Activated T-helper 9 cell treated with anti-CD3 and anti-CD28 coated beads, Interleukin-2, amount 50 U/mL, for 16 hours (primary cell): ENCODE data around the gene SERTAD1.

Source experiments
- DNase-seq: peaks from one replicate; pipeline ENCODE4 v3.0.0-alpha.2; 2020; ENCODE audit warnings: low read depth

SERTAD1 gene

GRCh38 chr19:40400559-40400958 lies 25.2 kb downstream of the SERTAD1 start:
- DNase-seq: no peak

- peak; percentile 40 for DNase-seq
Measured at GRCh38 chr19:40398417-40399131, 27.2 kb downstream of the SERTAD1 start.

DNA sequence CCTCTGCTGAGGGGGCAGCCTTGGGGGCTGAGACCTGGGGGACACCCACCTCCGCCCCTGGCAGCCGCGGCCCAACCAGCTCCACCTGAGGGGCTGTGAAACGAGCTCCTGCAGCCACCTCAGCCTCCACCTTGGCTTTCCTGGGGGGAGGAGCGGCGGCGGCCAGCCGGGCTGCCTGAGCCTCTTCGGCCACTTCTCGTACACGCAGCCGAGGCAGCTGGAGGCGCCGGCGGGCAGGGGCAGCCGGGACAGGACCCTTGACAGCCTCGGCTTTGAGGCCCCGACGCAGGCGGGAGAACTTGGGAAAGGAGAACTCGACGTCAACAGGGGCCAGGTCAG lies 28.3 kb downstream of the SERTAD1 start:
- DNase-seq: no peak

GRCh38 chr19:40396886-40397567 lies 28.8 kb downstream of the SERTAD1 start:
- DNase-seq: no peak

DNA sequence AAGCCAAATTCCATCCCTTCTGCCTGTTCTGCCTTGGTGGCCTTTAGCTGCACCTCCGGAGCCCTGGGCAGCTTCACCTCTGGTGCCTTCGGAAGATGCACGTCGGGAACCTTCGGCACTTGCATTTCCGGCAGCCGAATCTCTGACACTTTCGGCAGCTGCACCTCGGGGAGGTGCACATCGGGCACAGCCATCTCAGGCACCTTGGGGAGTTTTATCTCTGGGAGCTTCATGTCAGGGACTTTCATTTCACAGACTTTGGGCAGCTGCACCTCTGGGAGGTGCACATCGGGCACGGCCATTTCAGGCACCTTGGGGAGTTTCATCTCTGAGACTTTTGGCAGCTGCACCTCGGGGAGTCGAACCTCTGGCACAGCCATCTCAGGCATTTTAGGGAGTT lies 29.8 kb downstream of the SERTAD1 start:
- DNase-seq: no peak

DNA sequence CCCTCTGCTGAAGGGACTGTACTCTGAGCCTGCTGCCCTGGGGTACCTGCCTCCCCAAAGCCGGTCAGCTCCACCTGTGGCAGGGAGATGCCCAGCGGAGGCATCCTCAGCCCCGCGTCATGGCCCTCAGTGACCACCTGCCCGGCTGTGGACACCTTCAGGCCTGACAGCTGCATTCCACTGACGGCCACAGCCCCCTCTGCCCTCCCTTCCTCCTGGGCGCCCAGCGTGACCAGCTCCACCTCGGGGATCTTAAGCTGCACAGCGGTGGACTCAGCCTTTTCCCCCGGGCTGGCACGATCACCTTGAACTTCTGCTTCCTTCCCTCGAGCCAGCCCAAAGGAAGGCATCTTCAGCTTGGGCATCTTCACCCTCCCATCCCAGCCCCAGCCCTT lies 31.0 kb downstream of the SERTAD1 start:
- DNase-seq: no peak

DNA sequence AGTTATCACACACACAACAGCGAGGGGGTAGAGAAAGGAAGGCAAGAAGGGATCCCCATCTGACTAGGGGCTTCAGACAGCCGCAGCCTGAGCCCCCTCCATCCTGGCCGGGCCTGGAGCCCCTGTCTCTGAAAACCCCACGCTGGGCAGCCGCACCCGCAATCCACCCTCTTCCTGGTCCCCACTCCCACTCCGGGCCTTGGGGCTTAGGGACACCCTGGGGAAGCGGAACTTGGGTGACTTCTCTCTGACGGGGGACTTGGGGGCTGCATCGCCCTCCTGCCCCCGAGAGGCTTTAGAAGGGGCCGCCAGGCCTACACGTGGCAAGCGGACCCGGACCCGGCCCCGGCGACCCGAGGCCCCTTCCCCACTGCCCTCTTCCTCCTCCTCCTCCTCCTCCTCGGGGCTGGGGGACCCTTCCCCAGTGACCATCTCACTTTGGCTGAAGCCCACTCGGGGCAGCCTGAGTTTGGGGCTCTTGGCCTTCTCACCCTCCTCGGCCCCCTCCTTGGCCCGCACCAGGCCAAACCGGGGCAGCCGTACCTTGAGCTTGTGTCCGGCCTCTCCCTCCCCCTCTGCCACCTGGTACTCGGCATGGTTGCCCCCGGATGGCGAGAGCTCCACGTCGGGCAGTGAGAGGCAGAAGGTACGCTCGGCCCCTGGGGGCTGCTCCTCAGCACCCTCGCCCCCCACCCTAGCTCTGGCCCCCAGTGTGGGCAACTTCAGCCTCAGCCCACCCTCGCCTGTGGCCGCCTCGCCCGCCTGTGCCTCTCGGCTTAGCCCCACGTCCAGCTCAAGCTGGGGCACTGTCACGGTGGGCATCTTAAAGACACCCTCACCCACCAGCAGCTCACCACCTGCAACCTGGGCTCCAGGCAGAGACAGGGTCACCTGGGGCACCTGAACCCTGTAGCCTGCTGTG lies 31.6 kb downstream of the SERTAD1 start:
- DNase-seq: no peak

DNA sequence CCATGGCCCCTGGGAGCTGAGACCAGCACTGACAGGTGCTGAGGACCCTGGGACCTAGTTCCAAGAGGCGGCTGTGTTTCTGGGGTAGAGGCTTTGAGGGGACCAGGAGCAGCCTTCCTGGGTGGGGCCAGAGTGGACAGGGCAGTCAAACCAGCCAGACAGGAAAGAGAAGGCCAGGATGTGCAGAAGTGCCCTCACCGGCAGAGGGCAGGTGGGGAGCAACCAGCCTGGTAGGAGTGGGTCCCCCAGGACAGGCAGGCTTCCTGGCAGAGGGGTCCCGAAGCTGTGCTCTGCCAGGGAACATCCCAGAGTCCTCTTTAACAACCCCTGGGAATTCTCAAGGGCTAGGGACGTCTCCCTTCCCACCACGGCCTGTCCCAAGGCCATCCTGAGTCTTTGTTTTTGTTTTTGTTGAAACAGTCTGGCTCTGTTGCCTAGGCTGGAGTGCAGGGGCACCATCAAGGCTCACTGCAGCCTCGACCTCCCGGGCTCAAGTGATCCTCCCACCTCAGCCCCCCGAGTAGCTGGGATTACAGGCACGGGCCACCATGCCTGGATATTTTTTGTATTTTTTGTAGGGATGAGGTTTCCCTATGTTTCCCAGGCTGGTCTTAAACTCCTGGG lies 32.8 kb downstream of the SERTAD1 start:
- DNase-seq: no peak

DNA sequence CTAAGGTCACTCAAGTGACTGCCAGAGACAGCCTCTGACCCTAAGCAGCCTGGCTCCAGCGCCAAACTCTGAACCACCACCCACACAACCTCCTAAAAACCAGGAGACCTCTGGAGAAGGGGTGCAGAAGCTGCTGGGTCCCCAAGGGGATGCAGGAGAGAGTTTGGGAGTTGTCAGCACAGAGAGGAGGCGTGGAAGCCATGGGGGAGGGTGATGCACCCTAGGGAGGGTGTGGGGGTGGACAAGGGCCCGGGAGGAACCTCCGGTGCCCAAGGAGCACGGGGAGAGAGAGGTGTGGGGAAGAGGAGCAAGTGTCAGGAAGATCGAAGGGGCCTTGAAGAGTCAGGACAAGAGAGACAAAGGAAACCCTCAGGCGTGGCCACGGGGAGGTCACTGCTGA lies 33.7 kb downstream of the SERTAD1 start:
- DNase-seq: no peak

DNA sequence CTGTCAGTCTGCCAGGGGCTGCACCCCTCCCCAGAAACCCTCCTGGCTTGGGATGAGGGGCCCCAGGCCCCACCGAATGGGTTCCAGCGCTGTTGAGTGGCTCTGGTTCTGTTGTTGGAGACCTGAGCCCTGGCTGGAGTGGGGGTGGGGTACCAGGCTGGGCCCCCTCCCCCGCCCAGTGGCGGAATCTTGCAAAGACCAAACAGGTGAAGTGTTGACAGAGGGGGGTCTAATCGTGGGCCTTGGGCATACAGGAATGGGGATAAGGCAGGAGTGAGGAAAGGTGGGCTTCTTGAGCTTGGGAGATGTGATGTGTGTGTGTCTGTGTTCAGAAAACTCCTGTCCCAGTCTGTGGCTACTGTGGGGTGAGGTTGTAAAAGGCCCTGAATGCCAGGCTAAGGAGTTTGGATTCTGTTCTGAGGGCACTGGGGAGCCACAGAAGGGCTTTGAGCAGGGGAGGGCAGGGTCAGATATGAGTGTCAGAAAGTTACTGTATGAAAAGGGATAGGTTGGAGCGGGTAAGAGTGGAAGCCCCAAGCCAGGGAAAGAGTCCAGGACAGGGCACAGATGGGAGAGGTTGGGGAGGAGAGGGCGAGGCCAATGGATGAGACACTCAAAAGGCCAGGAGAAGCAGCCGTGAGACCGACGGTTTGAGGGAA lies 35.6 kb downstream of the SERTAD1 start, which contains the start of gene HIPK4:
Gene HIPK4, minus strand, starts transcription at position 98 of the 659 bp plus-strand sequence. CDS start 279 bp downstream, outside the sequence.
- DNase-seq: no peak

DNA sequence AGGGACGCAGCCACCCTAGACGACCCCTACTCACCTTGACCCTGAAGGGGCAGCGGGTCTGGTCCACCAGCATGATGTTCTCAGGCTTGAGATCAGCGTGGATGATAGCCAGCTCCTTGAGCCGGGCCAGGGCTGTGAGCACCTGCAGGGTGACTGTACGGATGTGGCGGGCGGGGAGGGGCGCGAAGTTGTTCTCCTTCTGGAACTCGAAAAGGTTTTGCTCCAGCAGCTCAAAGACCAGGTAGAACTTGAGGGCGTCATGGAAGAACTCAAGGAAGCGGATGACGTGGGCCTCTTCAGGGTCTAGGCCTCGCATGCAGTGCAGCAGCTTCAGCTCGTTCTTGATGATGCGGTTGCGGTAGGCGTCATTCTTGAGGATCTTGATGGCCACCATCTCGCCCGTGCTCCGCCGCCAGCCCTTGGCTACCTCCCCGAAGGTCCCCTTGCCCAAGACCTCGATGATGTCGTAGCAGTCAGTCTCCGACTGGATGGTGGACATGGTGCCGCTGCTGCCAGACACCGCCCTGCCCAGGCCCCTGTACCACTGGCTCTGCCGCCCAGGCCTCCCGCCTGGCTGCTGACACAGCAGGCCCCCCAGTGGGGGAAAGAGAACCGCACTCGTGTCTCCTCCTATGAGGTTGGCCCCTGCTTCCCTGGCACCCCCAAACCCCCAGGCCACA lies 36.2 kb downstream of the SERTAD1 start:
- no peak for DNase-seq

DNA sequence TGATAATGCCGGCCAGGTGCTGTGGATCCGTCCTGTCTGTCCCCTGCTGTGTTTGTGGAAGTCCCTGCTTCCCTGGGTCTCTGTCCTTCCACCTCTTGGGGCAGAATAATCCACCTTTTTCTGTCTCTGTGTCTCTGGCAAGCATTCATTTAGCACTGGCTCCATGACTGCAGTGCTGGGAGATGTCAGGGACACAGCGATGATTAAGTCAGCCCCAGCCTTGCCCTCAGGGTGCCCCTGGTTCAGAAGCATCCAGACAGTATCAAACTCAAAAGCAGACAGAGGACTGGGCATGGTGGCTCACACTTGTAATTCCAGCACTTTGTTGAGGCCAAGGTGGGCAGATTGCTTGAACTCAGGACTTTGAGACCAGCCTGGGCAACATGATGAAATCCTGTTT lies 37.3 kb downstream of the SERTAD1 start:
- no peak for DNase-seq

DNA sequence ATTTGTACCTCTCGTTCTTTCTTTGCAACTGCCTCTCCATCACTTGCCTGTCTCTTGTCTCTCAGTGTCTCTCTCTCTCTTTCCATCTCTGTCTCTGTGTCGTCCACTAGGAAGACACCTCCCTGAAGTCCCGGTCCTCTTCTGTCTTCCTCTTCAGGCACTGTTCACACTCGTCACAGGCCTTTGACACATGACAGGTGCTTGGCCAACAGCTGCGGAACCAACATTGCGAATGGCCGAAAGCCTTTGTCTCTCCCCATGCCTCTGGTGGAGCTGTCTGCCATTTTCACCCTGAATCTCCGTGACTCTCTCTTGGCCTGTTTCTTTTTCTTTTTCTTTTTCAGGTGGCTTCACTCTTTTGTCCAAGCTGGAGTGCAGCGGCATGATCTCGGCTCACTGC lies 38.6 kb downstream of the SERTAD1 start:
- DNase-seq: no peak

- no peak for DNase-seq
Measured at GRCh38 chr19:40383668-40384248, 42.0 kb downstream of the SERTAD1 start.

DNA sequence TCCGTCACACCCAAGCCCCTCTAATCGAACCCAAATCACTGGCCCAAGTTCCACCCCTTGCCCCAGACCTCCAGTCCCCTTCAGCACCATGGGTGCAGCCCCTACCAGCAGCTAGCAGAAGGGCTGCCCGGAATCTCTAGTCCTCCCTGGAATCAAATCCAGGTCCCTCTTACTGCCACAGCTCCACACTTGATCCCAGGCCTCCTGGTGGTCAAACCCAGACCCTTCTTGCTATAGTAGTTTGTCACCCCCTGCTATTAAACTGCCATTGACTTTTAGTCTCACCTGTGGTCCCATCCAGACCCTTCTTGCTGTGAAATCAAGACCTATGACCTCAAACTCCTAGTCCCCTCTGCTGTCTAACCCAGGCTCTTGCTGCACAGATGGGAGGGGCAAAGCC lies 44.5 kb downstream of the SERTAD1 start:
- DNase-seq: no peak

GRCh38 chr19:40380199-40381037 lies 45.4 kb downstream of the SERTAD1 start:
- no peak for DNase-seq

DNA sequence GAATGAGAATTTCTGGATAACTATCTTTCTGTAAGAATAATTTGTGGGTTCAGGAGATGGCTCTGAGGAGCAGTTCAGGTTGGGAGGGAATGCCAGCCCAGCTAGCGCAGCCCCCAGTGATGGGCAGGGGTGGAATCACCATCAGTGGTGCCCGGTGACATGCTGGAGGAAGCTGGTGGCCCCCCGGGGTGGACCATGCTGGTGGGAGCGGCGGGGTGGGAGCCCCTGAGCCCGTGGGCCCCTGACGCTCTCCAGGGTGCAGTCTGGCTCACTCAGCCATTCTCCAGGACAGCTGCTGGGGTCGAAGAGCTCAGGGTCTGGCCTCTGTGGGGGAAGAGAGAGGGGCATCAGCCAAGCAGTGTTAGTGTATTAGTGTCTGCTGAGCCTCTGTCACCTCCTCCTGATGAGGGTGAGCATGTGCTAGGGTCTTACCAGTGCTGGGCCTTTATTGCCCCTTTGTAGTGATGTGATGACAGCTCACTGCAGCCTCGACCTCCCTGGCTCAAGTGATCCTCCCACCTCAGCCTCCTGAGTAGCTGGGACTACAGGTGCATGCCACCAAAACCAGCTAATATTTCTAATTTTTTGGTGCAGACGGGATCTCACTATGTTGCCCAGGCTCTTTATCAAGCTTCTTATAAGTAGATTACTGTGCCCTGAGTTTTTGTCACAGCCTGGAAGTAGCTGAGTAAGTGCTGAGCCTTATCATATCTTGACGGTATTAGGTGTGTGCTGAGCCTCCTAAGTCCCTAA lies 46.2 kb downstream of the SERTAD1 start:
- no peak for DNase-seq

DNA sequence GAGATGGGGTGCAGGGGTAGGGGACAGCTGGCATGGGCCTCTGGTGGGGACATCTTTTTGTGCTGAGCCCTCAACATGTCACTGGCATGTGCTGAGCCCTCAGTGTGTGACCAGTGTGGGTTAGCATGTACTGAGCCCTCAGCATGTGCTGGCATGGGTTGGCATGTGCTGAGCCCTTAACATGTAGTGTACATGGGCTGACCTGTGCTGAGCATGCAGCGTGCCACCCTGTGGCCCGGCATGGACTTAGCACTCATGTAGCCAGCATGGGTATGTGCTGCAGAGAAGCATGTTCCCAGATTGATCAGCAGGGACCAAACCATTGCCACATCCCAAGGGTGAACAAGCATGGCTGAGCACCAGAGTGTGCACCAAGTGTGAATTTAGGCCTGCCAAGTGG lies 47.3 kb downstream of the SERTAD1 start:
- DNase-seq: no peak

DNA sequence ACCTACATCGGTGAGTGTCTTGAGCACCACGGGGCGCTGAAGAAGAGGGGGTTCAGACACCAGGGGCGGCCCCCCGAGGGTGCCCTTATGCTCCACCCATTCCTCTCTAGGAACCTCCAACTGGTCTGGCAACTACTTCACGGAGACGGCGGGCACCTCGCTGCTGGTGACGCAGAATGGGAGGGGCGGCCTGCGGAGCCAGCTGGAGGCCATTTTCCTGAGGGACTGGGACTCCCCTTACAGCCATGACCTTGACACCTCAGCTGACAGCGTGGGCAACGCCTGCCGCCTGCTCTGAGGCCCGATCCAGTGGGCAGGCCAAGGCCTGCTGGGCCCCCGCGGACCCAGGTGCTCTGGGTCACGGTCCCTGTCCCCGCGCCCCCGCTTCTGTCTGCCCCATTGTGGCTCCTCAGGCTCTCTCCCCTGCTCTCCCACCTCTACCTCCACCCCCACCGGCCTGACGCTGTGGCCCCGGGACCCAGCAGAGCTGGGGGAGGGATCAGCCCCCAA lies 47.9 kb downstream of the SERTAD1 start:
- no peak for DNase-seq
